Suppressor macrophage treated with lipopolysaccharide for 1 hour (primary cell): Measurements from ENCODE around the gene KRT76.

Experiments used
- DNase-seq, 3 donors: peaks; one replicate each; pipeline ENCODE4 v3.0.0-alpha.2; 2020 to 2022

KRT76 gene

GRCh38 chr12:52776913-52777395 is at the start of gene KRT76:
Gene KRT76, minus strand, starts transcription at chr12:52777345. Its CDS starts 54 bp downstream, at chr12:52777291.
- DNase-seq, result no peak

GRCh38 chr12:52825961-52826360 is 48.8 kb upstream of the KRT76 start:
- no peak for DNase-seq

GRCh38 chr12:52824741-52825410 is 47.7 kb upstream of the KRT76 start:
- DNase-seq, result no peak

GRCh38 chr12:52823761-52824450 is 46.8 kb upstream of the KRT76 start:
- DNase-seq, result no peak

- no peak for DNase-seq
These were observed 45.8 kb upstream of the KRT76 start for GRCh38 chr12:52822771-52823510.

GRCh38 chr12:52821826-52822660 is 44.9 kb upstream of the KRT76 start:
- no peak for DNase-seq

- DNase-seq, result no peak
These were observed 44.1 kb upstream of the KRT76 start for GRCh38 chr12:52821071-52821730.

GRCh38 chr12:52820521-52820920 is 43.4 kb upstream of the KRT76 start:
- no peak for DNase-seq

- DNase-seq, result no peak
These were observed 42.8 kb upstream of the KRT76 start for GRCh38 chr12:52819731-52820510.

GRCh38 chr12:52818887-52819420 is 41.8 kb upstream of the KRT76 start:
- no peak for DNase-seq

- no peak for DNase-seq
These were observed 41.2 kb upstream of the KRT76 start for GRCh38 chr12:52818388-52818787.

GRCh38 chr12:52817699-52818238 is 40.6 kb upstream of the KRT76 start:
- no peak for DNase-seq

GRCh38 chr12:52817003-52817698 is 40.0 kb upstream of the KRT76 start:
- no peak for DNase-seq

GRCh38 chr12:52815676-52816588 is 38.8 kb upstream of the KRT76 start:
- DNase-seq, result no peak

GRCh38 chr12:52815161-52815560 is 38.0 kb upstream of the KRT76 start:
- no peak for DNase-seq

GRCh38 chr12:52814710-52815155 is 37.6 kb upstream of the KRT76 start:
- DNase-seq, result no peak

- no peak for DNase-seq
These were observed 37.0 kb upstream of the KRT76 start, which contains the start of gene KRT4 for GRCh38 chr12:52813885-52814709. Gene KRT4, minus strand, starts transcription at chr12:52814116. Its CDS starts 58 bp downstream, at chr12:52814058.
